ENCODE measurements around the gene MT3.

Gene MT3

GRCh38 chr16:56635441-56635967 lies 46.2 kb downstream of the MT3 start:
- no peak for DNase-seq (ENCODE audit: low read depth)
- no peak overlapping the region for H3K4me3 ChIP-seq (ENCODE audit: low read length)
- TF ChIP-seq CTCF (conservative IDR thresholded peaks at IDR 0.05; ENCODE audit: low read length): no peak

- H3K4me3 ChIP-seq (ENCODE audit: low read length): no peak overlapping the region
- no peak for TF ChIP-seq CTCF (conservative IDR thresholded peaks at IDR 0.05; ENCODE audit: low read length)
- no peak for DNase-seq (ENCODE audit: low read depth)
Observed at GRCh38 chr16:56636616-56637413, 47.5 kb downstream of the MT3 start.

GRCh38 chr16:56637814-56638750 lies 48.8 kb downstream of the MT3 start, which contains the start of gene MT1A:
MT1A (plus strand) TSS chr16:56638666; CDS start chr16:56638739, 73 bp downstream.
- peak within 1 kb of the TSS; percentile 64 for H3K4me3 ChIP-seq (ENCODE audit: low read length)
- no peak for TF ChIP-seq CTCF (conservative IDR thresholded peaks at IDR 0.05; ENCODE audit: low read length)
- DNase-seq (ENCODE audit: low read depth): peak; percentile 44

GRCh38 chr16:56639045-56639444 lies 49.7 kb downstream of the MT3 start:
- no peak for TF ChIP-seq CTCF (conservative IDR thresholded peaks at IDR 0.05; ENCODE audit: low read length)
- no peak for DNase-seq (ENCODE audit: low read depth)
- H3K4me3 ChIP-seq (ENCODE audit: low read length): no peak overlapping the region

- no peak for TF ChIP-seq CTCF (conservative IDR thresholded peaks at IDR 0.05; ENCODE audit: low read length)
- no peak for DNase-seq (ENCODE audit: low read depth)
Observed at GRCh38 chr16:56640076-56640475, 50.7 kb downstream of the MT3 start.

More at GRCh38 chr16:56640076-56640475, 50.7 kb downstream of the MT3 start:
- no peak overlapping the region for H3K4me3 ChIP-seq (ENCODE audit: low read length)
